ENCODE measurements around the gene LRR1.
A peak's percentile ranks its signal among the peaks of the same experiment; 100 is the strongest.

DNA sequence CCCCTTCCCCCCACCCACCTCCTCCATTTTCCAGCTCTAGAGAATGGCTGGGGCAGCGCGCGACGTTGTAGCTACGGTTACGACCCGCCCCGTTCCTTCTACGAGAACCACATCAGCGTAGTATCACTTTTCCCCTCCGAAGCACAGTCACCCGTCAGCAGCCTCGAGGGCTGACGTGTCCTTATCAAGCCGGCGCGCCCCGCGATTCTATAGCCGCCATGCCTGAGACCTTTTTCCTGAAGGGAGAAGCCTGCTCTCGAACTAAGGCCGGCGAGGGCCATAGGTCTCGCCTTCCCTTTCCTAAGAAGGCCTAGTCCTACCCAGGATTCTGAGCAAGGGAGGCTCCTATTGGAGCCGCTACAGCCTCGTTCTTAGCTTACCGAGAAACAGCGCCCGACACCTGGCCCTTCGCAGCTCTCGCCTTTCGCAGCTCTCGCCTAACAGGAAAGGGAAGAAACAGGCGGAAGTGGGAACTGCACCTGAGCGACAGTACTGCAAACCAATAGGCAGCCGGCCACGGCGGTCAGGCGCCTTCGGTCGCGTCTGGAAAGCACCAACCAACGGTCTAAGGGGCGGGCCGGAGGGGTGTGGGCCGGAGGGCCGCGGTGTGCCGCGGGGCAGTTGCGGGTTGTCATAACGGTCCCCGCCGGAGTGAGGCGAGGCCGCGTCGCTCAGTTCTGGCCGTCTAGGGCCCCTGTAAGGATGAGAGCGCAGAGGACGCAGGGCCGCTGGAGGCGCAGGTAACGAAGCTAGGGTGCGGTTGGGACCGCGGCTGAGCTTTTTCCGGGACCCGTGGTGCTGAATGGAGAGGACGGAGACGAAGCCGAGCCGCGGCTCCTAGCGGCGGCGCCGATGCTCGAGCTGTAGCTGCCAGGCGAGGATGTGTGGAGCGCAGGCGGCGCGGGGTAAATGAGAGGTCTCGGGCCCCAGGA, 21.7 kb downstream of the LRR1 start, which contains the start of the genes MGAT2 and RPL36AL:
- TF ChIP-seq, protein P1, sequence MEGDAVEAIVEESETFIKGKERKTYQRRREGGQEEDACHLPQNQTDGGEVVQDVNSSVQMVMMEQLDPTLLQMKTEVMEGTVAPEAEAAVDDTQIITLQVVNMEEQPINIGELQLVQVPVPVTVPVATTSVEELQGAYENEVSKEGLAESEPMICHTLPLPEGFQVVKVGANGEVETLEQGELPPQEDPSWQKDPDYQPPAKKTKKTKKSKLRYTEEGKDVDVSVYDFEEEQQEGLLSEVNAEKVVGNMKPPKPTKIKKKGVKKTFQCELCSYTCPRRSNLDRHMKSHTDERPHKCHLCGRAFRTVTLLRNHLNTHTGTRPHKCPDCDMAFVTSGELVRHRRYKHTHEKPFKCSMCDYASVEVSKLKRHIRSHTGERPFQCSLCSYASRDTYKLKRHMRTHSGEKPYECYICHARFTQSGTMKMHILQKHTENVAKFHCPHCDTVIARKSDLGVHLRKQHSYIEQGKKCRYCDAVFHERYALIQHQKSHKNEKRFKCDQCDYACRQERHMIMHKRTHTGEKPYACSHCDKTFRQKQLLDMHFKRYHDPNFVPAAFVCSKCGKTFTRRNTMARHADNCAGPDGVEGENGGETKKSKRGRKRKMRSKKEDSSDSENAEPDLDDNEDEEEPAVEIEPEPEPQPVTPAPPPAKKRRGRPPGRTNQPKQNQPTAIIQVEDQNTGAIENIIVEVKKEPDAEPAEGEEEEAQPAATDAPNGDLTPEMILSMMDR (IDR thresholded peaks at IDR 0.05) = peak in 2 of 3 donors; percentile 45 to 63
- no peak for TF ChIP-seq EP300 (IDR thresholded peaks at IDR 0.05)

Data from ovary (tissue), 3 donors.